Mesothelial cell of epicardium (in vitro differentiated cells): ENCODE measurements around the gene IGFLR1. TPM values are rescaled to one million over a fixed set of nuclear protein-coding genes. Genes with fewer than 3 reads are reported as not detected.

ENCODE experiments used
- DNase-seq, 2 experiments: peaks; one replicate each; pipeline ENCODE4 v3.0.0; 2021; ENCODE audit warnings: low spot score in 2 of 2; ENCODE audit not compliant: unreplicated experiment in 2 of 2
- H3K27ac Mint-ChIP-seq: 2 replicates; pipeline ENCODE4 v1.8.0; 2021; ENCODE audit warnings: mixed read lengths
- H3K27me3 Mint-ChIP-seq: 2 replicates; pipeline ENCODE4 v1.8.0; 2021; ENCODE audit warnings: low read depth, mixed read lengths
- H3K36me3 Mint-ChIP-seq: 2 replicates; pipeline ENCODE4 v1.8.0; 2021; ENCODE audit warnings: mixed read lengths
- H3K4me1 Mint-ChIP-seq: 2 replicates; pipeline ENCODE4 v1.8.0; 2021; ENCODE audit warnings: mixed read lengths
- H3K4me3 Mint-ChIP-seq: 2 replicates; pipeline ENCODE4 v1.8.0; 2021; ENCODE audit warnings: mild to moderate bottlenecking, moderate library complexity, mixed read lengths
- H3K9me3 Mint-ChIP-seq: 2 replicates; pipeline ENCODE4 v1.8.0; 2021; ENCODE audit warnings: mixed read lengths
- total RNA-seq: library from RNA; stranded (reverse); gene quantifications from 3 replicates; pipeline ENCODE4 v1.2.1, GENCODE V29; 2021
- TF ChIP-seq, protein P1 (sequence below): fragments of 200-600 bp; sonication (generic); IDR thresholded peaks from one replicate; pipeline ENCODE4 v1.5.0; 2021; ENCODE audit warnings: antibody characterized with exemption; ENCODE audit not compliant: unreplicated experiment

IGFLR1 gene
- total RNA-seq, 1 donor from 2014 or later, result 3.2 TPM

DNA sequence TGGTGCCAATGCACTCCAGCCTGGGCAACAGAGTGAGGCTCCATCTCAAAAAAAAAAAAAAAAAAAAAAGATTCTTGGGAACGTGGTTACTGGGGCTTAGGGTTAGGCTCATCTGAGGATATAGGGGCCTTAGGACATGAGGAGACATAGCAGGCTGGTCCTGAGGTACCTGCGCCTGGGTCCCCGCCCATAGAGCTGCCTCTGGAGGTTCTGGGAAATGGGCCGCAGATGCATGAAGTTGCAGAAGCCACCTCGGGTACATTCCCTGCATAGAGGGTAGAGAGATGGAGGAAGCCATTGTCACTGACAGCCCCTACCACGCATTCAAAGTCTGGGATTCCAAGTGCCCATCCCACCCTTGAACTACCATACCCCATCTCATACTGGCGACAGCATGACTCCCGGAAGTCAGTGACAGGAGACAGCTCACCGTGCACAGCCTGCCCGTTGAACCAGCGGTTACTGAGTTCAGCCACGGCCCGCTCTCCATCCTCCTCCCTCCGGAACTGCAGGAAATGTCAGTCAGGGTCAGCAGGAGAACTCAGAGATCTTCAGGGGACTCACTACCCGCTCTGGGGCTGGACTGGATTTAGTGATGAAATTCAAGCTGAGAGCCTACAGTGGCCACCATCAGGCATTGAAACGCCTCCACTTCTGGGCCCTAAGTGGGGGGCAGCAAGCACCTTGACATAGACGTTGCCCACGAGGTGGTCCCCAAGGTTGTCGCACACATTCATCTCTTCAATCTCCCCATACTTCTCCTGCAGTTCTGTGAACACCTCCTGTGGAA lies 1.6 kb upstream of the IGFLR1 start:
- peaks cover 37% of the 10 kb centered on the region for H3K4me1 Mint-ChIP-seq
- no peaks in the 10 kb centered on the region for H3K9me3 Mint-ChIP-seq
- peak overlapping the region; percentile 99 for H3K4me3 Mint-ChIP-seq
- H3K36me3 Mint-ChIP-seq, result peaks cover 5% of the 10 kb centered on the region
- DNase-seq, result no peak
- H3K27me3 Mint-ChIP-seq, result no peaks in the 10 kb centered on the region
- peak overlapping the region; percentile 41 for H3K27ac Mint-ChIP-seq
- TF ChIP-seq, protein P1, sequence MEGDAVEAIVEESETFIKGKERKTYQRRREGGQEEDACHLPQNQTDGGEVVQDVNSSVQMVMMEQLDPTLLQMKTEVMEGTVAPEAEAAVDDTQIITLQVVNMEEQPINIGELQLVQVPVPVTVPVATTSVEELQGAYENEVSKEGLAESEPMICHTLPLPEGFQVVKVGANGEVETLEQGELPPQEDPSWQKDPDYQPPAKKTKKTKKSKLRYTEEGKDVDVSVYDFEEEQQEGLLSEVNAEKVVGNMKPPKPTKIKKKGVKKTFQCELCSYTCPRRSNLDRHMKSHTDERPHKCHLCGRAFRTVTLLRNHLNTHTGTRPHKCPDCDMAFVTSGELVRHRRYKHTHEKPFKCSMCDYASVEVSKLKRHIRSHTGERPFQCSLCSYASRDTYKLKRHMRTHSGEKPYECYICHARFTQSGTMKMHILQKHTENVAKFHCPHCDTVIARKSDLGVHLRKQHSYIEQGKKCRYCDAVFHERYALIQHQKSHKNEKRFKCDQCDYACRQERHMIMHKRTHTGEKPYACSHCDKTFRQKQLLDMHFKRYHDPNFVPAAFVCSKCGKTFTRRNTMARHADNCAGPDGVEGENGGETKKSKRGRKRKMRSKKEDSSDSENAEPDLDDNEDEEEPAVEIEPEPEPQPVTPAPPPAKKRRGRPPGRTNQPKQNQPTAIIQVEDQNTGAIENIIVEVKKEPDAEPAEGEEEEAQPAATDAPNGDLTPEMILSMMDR, result no peak

DNA sequence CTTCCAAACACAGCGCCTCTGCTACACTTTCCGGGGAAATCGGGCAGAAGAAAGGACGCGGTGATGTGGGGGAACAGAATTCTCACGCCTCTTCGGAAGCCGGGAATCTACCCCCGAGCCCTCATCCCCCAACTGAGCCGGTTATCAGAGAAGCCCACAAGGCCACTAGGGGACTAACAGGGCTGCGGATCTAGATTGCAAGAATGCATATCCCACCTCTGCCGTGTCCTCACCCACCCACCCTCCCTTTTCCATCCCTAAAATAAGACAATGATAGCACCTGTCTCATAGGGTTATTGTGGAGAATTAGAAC lies 1.1 kb downstream of the IGFLR1 start:
- Mint-ChIP-seq H3K27ac (peak overlapping the region; percentile 97), H3K4me3 (peak overlapping the region; percentile 85), H3K9me3 (no peaks in the 10 kb centered on the region), H3K36me3 (peaks cover 16% of the 10 kb centered on the region), H3K4me1 (peaks cover 21% of the 10 kb centered on the region), H3K27me3 (no peaks in the 10 kb centered on the region)
- TF ChIP-seq, protein P1, result no peak
- DNase-seq, result no peak

DNA sequence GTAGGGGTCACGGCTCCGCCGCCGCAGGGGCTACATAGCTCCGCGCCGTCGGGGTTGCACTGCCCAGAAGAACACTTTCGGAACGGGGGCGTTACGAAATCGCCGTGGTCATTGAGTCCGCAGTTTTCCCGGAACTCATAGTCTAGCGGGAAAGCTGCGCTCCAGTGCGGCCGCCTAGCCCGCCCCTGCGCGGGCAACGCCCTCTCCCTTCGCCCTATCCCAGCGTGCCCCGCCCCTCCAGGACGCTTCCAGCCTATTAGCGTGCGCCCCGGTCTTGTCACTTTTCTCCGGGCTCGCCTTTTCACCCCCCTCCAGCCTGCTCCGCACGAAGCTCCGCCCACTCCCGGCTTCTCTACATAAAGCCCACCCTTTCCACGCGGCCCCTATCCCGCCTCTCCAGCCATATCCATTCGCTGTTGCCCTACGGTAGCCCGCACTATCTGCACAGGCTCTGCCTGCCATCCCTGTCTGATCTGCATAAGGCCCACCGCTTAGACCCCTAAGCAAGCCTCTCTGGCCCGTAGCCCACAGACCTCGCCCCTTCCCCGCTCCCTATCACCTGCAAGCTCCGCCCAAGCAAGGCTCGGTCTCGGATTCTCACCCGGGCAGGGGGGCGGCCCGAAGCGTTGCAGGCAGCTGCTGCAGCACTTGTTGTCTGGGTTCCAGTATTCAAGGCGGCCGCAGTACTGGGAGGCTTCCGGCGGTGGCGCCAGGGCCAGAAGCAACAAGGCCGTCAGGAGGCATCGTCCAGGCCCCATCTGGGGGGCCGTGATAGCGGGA lies 1.6 kb downstream of the IGFLR1 start:
- Mint-ChIP-seq H3K36me3 (peaks cover 17% of the 10 kb centered on the region), H3K4me3 (peak overlapping the region; percentile 85), H3K27ac (peak overlapping the region; percentile 97), H3K27me3 (no peaks in the 10 kb centered on the region), H3K9me3 (no peaks in the 10 kb centered on the region), H3K4me1 (peaks cover 16% of the 10 kb centered on the region)
- TF ChIP-seq, protein P1, result no peak
- peak; percentile 98 for DNase-seq

DNA sequence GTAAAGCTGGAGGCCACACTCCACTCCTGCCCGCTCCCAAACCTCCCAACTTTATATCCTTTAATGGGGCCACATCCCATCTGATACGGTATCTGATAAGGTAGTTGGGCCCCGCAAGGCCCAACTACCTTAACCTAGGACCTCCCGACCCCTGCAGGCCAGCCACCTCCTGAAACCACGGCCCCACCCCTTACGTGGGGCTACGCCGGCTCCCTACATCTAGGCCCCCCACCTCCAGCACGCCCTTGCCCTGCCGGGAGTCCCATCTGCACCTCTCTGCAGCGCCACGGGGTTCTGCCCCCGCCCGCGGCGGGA lies 2.2 kb downstream of the IGFLR1 start:
- Mint-ChIP-seq H3K27ac (no peak overlapping the region), H3K36me3 (peaks cover 17% of the 10 kb centered on the region), H3K27me3 (no peaks in the 10 kb centered on the region), H3K4me1 (peaks cover 14% of the 10 kb centered on the region), H3K9me3 (no peaks in the 10 kb centered on the region), H3K4me3 (peak overlapping the region; percentile 85)
- no peak for DNase-seq
- TF ChIP-seq, protein P1, result no peak

DNA sequence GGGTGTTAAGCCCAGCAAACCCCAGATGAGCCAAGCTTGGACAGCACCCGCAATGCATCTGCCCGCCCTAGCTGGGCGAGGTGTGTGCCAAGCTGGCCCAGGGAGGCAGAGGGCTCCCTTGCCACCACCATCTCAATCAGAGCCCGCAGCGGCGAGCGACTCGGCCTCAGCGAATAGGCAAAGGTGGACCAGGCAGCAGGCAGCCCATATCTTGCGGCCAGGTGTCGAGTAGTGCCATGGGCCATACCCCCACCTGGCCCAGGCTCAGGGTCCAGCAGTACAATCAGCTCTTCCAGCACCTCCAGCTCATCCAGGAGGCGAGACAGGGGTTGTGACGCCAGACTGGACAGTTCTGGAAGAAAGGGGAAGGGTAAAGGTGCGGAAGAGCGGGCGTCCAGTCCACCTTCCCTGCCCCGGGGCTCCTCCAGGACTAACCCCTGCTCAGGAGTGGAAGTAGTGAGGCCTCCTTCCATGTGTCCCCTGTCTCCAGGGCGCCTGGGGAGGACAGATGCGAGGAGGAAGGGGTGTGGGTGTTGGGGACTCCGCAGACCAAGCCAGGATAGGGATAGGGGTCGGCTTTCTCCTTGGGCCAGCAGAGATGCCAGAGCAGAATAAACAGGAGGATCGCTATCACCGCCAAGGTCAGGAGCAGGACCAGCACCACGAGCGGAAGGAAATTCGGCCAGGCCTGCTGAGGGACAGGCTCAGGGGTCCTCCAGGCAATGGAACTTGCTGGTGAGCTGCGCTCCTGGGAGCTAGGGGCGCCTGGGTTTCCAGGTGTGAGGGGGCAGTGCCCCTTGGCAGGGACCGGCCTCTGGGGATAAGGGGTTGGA lies 2.8 kb downstream of the IGFLR1 start:
- Mint-ChIP-seq H3K36me3 (peaks cover 23% of the 10 kb centered on the region), H3K27ac (no peak overlapping the region), H3K4me3 (peak overlapping the region; percentile 49), H3K4me1 (peaks cover 11% of the 10 kb centered on the region), H3K9me3 (no peaks in the 10 kb centered on the region), H3K27me3 (no peaks in the 10 kb centered on the region)
- TF ChIP-seq, protein P1, result no peak
- no peak for DNase-seq
